ENCODE measurements around the gene NRGN.

The NRGN gene

GRCh38 chr11:124742555-124742954 is 2.8 kb downstream of the NRGN start:
- DNase-seq: no peak

GRCh38 chr11:124743050-124743449 is 3.3 kb downstream of the NRGN start:
- no peak for DNase-seq

GRCh38 chr11:124745270-124745834 is 5.6 kb downstream of the NRGN start:
- DNase-seq: no peak

GRCh38 chr11:124745835-124746620 is 6.3 kb downstream of the NRGN start:
- no peak for DNase-seq

- no peak for DNase-seq
Measured at GRCh38 chr11:124746621-124747243, 7.0 kb downstream of the NRGN start.

GRCh38 chr11:124747406-124748099 is 7.8 kb downstream of the NRGN start:
- DNase-seq: no peak

GRCh38 chr11:124748100-124748418 is 8.3 kb downstream of the NRGN start:
- no peak for DNase-seq

- no peak for DNase-seq
Measured at GRCh38 chr11:124748481-124749343, 9.0 kb downstream of the NRGN start.

- DNase-seq: no peak
Measured at GRCh38 chr11:124749912-124750311, 10.2 kb downstream of the NRGN start.

- DNase-seq: no peak
Measured at GRCh38 chr11:124751391-124751740, 11.6 kb downstream of the NRGN start.

GRCh38 chr11:124751741-124752470 is 12.2 kb downstream of the NRGN start, which contains the start of gene VSIG2:
Gene VSIG2 (minus strand): TSS chr11:124752255. CDS start chr11:124752137, 118 bp downstream.
- no peak for DNase-seq

GRCh38 chr11:124752471-124753102 is 12.8 kb downstream of the NRGN start:
- no peak for DNase-seq

- DNase-seq: no peak
Measured at GRCh38 chr11:124753205-124753604, 13.5 kb downstream of the NRGN start.

- DNase-seq: no peak
Measured at GRCh38 chr11:124753624-124754023, 13.9 kb downstream of the NRGN start.

- no peak for DNase-seq
Measured at GRCh38 chr11:124754309-124754708, 14.6 kb downstream of the NRGN start.

- no peak for DNase-seq
Measured at GRCh38 chr11:124754710-124755109, 15.0 kb downstream of the NRGN start.

GRCh38 chr11:124756033-124756752 is 16.5 kb downstream of the NRGN start:
- DNase-seq: no peak

- DNase-seq: no peak
Measured at GRCh38 chr11:124756753-124757227, 17.0 kb downstream of the NRGN start.

GRCh38 chr11:124757320-124757719 is 17.6 kb downstream of the NRGN start:
- DNase-seq: no peak
